Bone marrow (tissue), 2 donors: ENCODE results near the gene ALDH1A2.
"Not testable (repeated sequence)": the region's sequence is repeated elsewhere in the genome, so short reads cannot be mapped to it uniquely, and the experiment has no call there.

Source experiments
- DNase-seq, 2 donors: peaks; one replicate each; lab custom pipeline; 2025; lab: John Stamatoyannopoulos, UW

The ALDH1A2 gene

GRCh38 chr15:58040150-58040549 is 25.4 kb downstream of the ALDH1A2 start:
- no peak for DNase-seq

GRCh38 chr15:58039079-58040035 is 26.2 kb downstream of the ALDH1A2 start:
- no peak for DNase-seq

- DNase-seq, result no peak
Observed at GRCh38 chr15:58038426-58039078, 27.0 kb downstream of the ALDH1A2 start.

GRCh38 chr15:58037723-58038301 is 27.7 kb downstream of the ALDH1A2 start:
- no peak for DNase-seq

GRCh38 chr15:58036579-58036978 is 28.9 kb downstream of the ALDH1A2 start:
- no peak for DNase-seq

GRCh38 chr15:58028392-58028791 is 37.1 kb downstream of the ALDH1A2 start:
- DNase-seq, result not testable (repeated sequence)

GRCh38 chr15:58026552-58026951 is 39.0 kb downstream of the ALDH1A2 start:
- DNase-seq, result no peak

GRCh38 chr15:58026051-58026450 is 39.5 kb downstream of the ALDH1A2 start:
- DNase-seq, result no peak

GRCh38 chr15:58021332-58022230 is 43.9 kb downstream of the ALDH1A2 start:
- DNase-seq, result no peak

- no peak for DNase-seq
Observed at GRCh38 chr15:58019503-58020376, 45.8 kb downstream of the ALDH1A2 start.

GRCh38 chr15:58017869-58018268 is 47.6 kb downstream of the ALDH1A2 start:
- no peak for DNase-seq

- DNase-seq, result no peak
Observed at GRCh38 chr15:58016581-58017175, 48.8 kb downstream of the ALDH1A2 start.

GRCh38 chr15:58015565-58015964 is 49.9 kb downstream of the ALDH1A2 start:
- no peak for DNase-seq

GRCh38 chr15:58014470-58014869 is 51.0 kb downstream of the ALDH1A2 start:
- DNase-seq, result no peak

GRCh38 chr15:58014040-58014439 is 51.5 kb downstream of the ALDH1A2 start:
- DNase-seq, result no peak

- no peak for DNase-seq
Observed at GRCh38 chr15:58010983-58011382, 54.5 kb downstream of the ALDH1A2 start.

GRCh38 chr15:58003810-58004209 is 61.7 kb downstream of the ALDH1A2 start:
- DNase-seq, result no peak

- no peak for DNase-seq
Observed at GRCh38 chr15:58002338-58003126, 63.0 kb downstream of the ALDH1A2 start.

- not testable (repeated sequence) for DNase-seq
Observed at GRCh38 chr15:57999699-58000098, 65.8 kb downstream of the ALDH1A2 start.

GRCh38 chr15:57996561-57996960 is 69.0 kb downstream of the ALDH1A2 start:
- DNase-seq, result no peak
